ENCODE results near the gene CDC42SE1.

CDC42SE1 gene

GRCh38 chr1:151051356-151052009, 7.9 kb downstream of the CDC42SE1 start:
- no peak for DNase-seq (ENCODE audit: low spot score)

- DNase-seq (ENCODE audit: low spot score) = no peak
Observed at GRCh38 chr1:151050051-151050688, 9.3 kb downstream of the CDC42SE1 start.

- DNase-seq (ENCODE audit: low spot score) = no peak
Observed at GRCh38 chr1:151049458-151049857, 10.0 kb downstream of the CDC42SE1 start.

DNA sequence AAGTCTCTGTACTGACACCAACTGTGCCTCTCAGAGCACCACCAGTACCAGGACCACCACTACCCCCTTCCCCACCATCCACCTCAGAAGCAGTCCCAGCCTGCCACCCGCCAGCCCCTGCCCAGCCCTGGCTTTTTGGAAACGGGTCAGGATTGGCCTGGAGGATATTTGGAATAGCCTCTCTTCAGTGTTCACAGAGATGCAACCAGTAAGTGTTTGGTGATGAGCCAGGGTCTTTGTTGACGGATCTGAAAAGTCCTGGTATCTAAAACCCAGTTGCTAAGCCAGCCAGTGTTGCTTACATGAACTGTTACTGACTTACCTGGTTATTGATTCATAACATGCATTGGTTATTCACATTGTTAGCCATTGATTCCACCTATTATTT, 10.8 kb downstream of the CDC42SE1 start:
- DNase-seq (ENCODE audit: low spot score) = no peak

DNA sequence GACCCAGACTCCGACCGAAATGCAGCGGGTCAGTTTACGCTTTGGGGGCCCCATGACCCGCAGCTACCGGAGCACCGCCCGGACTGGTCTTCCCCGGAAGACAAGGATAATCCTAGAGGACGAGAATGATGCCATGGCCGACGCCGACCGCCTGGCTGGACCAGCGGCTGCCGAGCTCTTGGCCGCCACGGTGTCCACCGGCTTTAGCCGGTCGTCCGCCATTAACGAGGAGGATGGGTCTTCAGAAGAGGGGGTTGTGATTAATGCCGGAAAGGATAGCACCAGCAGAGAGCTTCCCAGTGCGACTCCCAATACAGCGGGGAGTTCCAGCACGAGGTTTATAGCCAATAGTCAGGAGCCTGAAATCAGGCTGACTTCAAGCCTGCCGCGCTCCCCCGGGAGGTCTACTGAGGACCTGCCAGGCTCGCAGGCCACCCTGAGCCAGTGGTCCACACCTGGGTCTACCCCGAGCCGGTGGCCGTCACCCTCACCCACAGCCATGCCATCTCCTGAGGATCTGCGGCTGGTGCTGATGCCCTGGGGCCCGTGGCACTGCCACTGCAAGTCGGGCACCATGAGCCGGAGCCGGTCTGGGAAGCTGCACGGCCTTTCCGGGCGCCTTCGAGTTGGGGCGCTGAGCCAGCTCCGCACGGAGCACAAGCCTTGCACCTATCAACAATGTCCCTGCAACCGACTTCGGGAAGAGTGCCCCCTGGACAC, 11.3 kb downstream of the CDC42SE1 start:
- DNase-seq (ENCODE audit: low spot score) = peak; percentile 85

DNA sequence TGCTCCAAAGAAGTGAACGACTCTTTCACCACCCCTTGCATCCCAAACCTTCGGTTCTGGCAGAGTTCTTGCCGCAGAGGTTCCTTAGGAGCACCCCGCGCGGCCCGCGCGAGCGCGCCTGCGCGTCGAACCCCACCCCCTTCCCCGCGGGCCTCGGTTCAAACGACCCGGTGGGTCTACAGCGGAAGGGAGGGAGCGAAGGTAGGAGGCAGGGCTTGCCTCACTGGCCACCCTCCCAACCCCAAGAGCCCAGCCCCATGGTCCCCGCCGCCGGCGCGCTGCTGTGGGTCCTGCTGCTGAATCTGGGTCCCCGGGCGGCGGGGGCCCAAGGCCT, 11.9 kb downstream of the CDC42SE1 start, which contains the start of gene C1orf56:
Gene C1orf56, plus strand, starts transcription at position 161 of the 334 bp plus-strand sequence. Its CDS starts 97 bp downstream, at position 258.
- DNase-seq (ENCODE audit: low spot score) = peak; percentile 75

DNA sequence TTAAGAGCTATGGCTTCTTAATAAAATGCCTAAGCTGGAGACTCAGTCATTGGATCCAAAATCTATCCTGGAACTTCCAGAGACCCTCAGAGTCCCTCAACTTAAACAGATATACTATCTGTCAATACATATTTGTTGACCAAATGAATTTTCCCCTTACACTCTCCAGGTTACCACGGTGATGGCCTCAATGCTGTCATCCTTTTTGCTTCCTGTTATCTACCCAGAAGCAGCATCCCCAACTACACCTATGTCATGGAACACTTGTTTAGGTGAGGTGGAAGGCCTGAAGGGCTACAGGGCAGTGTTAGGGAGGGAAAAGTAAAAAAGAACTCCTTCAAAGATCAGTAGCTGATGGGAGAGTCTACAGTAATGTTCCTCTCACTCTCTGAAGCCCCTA, 16.3 kb downstream of the CDC42SE1 start:
- DNase-seq (ENCODE audit: low spot score) = no peak

DNA sequence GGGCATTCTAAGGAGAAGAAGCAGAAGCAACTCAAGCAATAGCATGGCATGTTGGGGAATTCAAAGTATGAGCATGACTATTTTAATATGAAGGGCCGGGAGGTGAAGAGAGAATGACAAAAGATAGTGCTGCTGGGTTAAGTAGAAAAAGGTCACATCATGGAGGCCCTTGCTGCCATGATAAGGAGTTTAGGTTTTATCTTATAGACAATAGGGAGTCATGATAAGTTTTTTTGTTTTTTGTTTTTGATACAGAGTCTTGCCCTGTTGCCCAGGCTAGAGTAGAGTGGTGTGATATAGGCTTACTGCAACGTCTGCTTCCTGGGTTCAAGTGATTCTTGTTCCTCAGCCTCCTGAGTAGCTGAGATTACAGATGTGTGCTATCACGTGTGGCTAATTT, 19.9 kb downstream of the CDC42SE1 start:
- no peak for DNase-seq (ENCODE audit: low spot score)

GRCh38 chr1:151037032-151037431, 22.4 kb downstream of the CDC42SE1 start:
- DNase-seq (ENCODE audit: low spot score) = no peak

DNA sequence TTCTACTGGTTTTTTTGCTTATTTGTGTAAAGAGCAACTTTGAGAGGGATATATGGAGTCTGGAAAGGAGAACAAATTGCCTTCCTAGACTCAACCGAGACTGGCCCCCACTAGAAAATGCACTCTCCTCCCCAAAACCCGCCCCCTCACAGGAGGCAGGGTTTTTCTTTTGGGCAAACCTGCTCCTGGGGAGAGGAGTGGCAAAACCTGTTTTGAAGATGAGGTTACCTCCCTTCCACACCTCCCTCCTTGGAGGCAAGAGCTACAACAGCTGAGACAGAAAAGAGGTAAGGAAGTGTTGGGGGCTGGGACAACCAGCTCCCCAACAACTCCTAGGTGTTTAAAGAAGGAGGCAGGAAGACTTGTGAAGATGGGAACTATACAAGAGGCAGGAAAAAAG, 23.1 kb downstream of the CDC42SE1 start, which contains the start of gene BNIPL:
Gene BNIPL, plus strand, starts transcription at position 231 of the 400 bp plus-strand sequence. Its CDS starts 140 bp downstream, at position 371.
- DNase-seq (ENCODE audit: low spot score) = no peak

- DNase-seq (ENCODE audit: low spot score) = no peak
Observed at GRCh38 chr1:151035167-151035566, 24.3 kb downstream of the CDC42SE1 start.

DNA sequence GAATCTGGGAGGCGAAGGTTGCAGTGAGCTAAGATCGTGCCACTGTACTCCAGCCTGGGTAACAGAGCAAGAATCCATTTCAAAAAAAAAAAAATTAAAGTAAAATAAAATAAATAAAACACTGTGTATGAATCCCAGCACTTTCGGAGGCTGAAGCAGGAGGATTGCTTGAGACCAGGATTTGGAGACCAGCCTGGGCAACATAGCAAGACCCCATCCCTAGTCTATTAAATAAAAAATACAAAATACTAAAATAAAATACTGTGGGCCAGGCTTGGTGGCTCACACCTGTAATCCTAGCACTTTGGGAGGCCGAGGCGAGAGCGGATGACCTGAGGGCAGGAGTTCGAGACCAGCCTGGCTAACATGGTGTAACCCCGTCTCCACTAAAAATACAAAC, 27.3 kb downstream of the CDC42SE1 start:
- DNase-seq (ENCODE audit: low spot score) = no peak

GRCh38 chr1:151026460-151026859, 33.0 kb downstream of the CDC42SE1 start:
- no peak for DNase-seq (ENCODE audit: low spot score)

GRCh38 chr1:151024540-151025146, 34.8 kb downstream of the CDC42SE1 start:
- DNase-seq (ENCODE audit: low spot score) = peak; percentile 50

DNA sequence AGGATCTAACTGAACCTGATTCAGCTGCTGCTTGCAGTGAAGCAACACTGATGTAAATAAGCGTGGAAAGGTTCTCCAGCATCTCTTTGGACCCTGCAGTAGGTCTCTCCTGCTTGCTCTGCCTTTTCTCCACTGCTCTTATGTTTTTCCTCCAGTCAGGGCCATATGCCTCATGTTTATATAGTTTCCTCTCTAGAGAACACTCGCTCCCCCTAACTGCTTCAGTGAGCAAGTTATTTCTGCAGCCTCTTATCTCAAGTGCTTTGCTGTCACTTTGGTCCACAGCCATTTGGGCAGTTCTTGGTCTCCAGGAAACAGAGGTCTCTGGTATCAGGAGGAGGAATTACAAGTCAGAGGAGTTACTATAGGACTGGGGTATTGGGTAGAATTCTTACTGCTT, 45.9 kb downstream of the CDC42SE1 start:
- DNase-seq (ENCODE audit: low spot score) = no peak

- DNase-seq (ENCODE audit: low spot score) = no peak
Observed at GRCh38 chr1:151012684-151013471, 46.5 kb downstream of the CDC42SE1 start.

DNA sequence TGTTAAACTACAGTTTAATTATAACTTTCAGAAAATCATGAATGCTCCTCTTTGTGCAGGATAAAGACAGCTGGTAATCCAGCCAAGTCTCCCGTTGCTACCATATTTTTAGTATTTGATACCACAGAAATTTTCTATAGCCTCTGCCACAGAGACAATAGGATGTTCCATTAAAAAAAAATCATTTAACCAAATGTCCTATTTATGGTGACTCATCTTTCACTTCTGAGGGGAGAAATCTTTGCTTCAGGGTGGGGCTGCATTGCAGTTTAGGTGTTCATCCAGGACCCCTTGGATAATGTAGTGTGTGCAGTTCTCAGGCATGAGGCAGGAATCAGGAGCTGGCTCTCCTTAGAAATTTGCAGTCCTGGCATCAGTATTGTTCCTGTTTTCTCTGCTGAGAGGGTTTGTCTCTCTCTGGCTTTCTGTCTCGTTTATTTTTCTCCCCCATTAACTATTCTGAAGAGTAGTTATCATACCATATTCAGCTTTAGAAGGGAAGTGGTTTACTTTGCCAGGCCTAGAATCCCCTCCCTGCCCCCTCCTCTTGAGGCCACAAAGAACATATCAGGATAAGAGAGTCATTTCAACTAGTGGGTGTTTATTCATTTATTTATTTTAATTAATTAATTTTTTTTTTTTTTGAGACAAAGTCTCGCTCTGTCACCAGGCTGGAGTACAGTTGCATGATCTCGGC, 48.1 kb downstream of the CDC42SE1 start:
- DNase-seq (ENCODE audit: low spot score) = no peak

DNA sequence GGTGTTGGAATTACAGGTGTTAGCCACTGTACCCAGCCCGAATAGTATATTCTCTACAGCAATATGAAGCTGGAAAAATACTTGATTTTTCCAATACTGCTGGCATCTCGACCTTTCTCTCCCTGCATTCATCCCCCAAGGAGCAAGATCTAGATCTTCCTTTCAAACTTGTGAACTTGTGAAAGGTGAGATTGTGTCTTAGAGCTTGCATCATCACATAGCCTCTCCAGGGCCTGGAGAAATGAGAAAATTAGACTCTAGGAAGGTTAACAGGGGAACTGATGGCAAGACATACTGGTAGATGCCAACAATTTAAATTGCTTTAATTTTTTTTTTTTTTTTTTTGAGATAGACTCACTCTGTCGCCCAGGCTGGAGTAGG, 49.1 kb downstream of the CDC42SE1 start:
- no peak for DNase-seq (ENCODE audit: low spot score)

- no peak for DNase-seq (ENCODE audit: low spot score)
Observed at GRCh38 chr1:151009674-151010345, 49.6 kb downstream of the CDC42SE1 start.

DNA sequence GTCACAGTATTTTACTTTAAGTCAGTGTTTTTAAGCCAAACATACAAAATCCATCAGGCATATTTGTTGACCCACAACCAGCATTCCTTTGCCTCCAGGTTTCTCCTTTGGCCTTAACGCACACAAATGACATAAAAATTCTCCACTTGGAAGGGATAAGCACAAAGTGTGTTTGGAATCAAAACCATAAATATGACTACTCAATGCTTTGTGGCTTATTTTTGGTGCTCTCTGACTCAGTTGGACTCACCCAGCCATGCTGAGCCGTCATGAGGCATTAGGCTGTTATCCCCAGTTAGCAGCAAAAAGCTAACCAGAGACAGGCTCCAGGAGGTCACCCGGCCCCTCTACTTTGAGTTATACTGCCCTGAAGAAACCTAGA, 50.2 kb downstream of the CDC42SE1 start:
- DNase-seq (ENCODE audit: low spot score) = peak; percentile 76

Measured in RKO (cell line).